Muscle layer of duodenum (tissue), 2 donors: ENCODE measurements around the gene TRIO.

ENCODE experiments used
- H3K27ac ChIP-seq: one replicate; pipeline ENCODE4 v1.7.0; 2013; ENCODE audit warnings: mild to moderate bottlenecking, low read length
- H3K27me3 ChIP-seq: one replicate; pipeline ENCODE4 v1.7.0; 2013; ENCODE audit warnings: low read depth, mild to moderate bottlenecking, control low read depth, low read length
- H3K36me3 ChIP-seq, 2 donors: one replicate each; pipeline ENCODE4 v1.7.0; 2013; ENCODE audit warnings: low read length in 2 of 2, control low read depth in 1 of 2, mild to moderate bottlenecking in 1 of 2; ENCODE audit not compliant: insufficient read depth in 2 of 2, control insufficient read depth in 1 of 2
- H3K4me1 ChIP-seq, 2 donors: one replicate each; pipeline ENCODE4 v1.7.0; 2013; ENCODE audit warnings: low read length in 2 of 2, mild to moderate bottlenecking in 2 of 2, control low read depth in 1 of 2, moderate library complexity in 1 of 2; ENCODE audit not compliant: insufficient read depth in 2 of 2, control insufficient read depth in 1 of 2
- H3K4me3 ChIP-seq, 2 donors: one replicate each; pipeline ENCODE4 v1.7.0; 2013; ENCODE audit warnings: low read length in 2 of 2, low read depth in 1 of 2, mild to moderate bottlenecking in 1 of 2
- H3K9me3 ChIP-seq, 2 donors: one replicate each; pipeline ENCODE4 v1.7.0; 2013; ENCODE audit warnings: low read length in 2 of 2, control low read depth in 1 of 2, mild to moderate bottlenecking in 1 of 2; ENCODE audit not compliant: control insufficient read depth in 1 of 2
- donor health status: healthy.

The TRIO gene

GRCh38 chr5:14149672-14150274, 6.6 kb downstream of the TRIO start:
- Histone ChIP-seq H3K4me3 (no peak overlapping the region), H3K36me3 (no peaks in the 10 kb centered on the region), H3K4me1 (peaks cover 36 to 62% of the 10 kb centered on the region in 2 donors), H3K9me3 (no peaks in the 10 kb centered on the region), H3K27me3 (no peaks in the 10 kb centered on the region), H3K27ac (no peak overlapping the region)

GRCh38 chr5:14151416-14151815, 8.3 kb downstream of the TRIO start:
- Histone ChIP-seq H3K27ac (no peak overlapping the region), H3K9me3 (no peaks in the 10 kb centered on the region), H3K4me3 (no peak overlapping the region), H3K27me3 (no peaks in the 10 kb centered on the region), H3K4me1 (peaks cover 40 to 57% of the 10 kb centered on the region in 2 donors), H3K36me3 (no peaks in the 10 kb centered on the region)

DNA sequence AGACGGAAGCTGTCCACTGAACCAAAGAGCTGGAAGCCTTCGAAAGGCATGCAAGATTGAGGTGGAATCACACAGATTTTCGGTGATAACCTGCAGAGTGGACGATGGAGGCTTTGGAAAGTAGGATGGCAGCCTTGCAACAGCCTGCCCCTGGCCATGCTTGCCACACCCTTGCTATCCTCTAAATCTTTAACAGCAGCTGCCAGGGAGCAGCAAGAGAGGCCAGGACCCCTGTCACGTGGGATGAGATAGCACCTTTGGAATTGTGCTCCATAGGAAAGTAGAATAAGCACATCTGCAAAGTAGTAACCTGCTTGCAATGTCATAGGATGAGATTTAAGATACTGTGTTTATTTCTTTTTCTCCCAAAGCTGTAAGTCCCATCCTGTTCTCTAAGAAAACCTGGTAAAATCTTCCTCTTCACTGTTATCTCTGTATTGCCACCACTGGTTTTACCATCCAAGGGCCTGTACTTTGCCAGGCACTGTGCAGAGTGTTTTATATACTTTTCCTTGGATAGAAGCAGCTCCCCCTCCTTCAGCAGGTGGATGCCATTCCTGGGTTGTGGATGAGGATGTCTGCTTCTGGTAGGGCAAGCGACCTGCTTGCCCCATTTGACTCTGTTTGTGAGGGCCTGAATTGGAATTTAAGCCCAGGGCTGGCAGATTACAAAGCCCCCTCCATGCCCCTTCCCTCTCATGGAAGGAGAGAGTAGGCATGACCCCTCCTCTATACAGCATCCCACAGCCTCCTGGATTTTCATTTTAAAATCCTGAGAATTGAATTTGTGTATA, 10.1 kb downstream of the TRIO start:
- H3K9me3 ChIP-seq = no peaks in the 10 kb centered on the region

DNA sequence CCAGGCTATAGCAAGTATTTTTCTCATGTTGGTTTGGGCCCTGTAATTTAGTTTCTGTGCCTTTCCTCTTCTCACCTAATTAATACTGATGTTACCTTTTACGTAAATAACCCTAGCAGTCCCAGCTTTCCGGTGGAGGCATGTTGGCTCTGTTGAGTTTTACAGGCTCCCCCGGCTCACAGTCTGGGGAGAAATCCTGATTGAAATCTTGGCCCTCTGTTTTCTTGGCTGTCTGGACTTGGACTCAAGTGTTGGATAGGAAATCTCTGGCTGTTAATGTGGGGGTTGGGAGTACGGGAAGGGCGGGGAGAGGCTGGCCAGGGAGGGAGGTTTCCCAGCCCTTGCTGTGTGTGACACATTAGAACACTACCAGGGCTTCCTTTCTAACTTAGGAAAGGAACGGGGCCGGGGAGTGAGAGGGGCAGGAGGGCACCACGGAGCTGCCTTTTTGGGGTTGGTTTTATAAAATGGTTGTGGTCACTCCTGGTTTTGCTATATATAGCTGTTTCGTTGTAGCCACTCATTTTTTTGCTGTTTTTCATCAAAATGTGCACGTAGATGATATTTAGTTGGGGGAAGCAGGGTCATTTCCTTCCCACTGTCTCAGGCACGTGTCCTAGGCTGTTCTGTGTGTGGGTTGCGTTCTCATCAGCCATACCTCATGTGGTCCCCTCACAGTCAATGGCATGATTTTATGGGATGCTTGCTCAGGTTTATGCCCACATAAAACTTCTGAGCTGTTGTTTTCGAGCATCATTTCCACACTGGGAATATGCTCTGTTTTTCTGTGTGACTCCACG, 11.0 kb downstream of the TRIO start:
- Histone ChIP-seq H3K4me1 (peaks cover 25 to 33% of the 10 kb centered on the region in 2 donors), H3K36me3 (peaks cover 0 to 3% of the 10 kb centered on the region in 2 donors), H3K4me3 (peak overlapping the region; percentile 13 to 19), H3K27ac (peak overlapping the region; percentile 86), H3K27me3 (no peaks in the 10 kb centered on the region), H3K9me3 (no peaks in the 10 kb centered on the region)

More for the DNA sequence above, 10.1 kb downstream of the TRIO start:
- Histone ChIP-seq H3K4me3 (peak overlapping the region in 1 of 2 donors; percentile 13), H3K36me3 (peaks cover 0 to 3% of the 10 kb centered on the region in 2 donors), H3K27me3 (no peaks in the 10 kb centered on the region), H3K27ac (peak overlapping the region; percentile 86), H3K4me1 (peaks cover 31 to 42% of the 10 kb centered on the region in 2 donors)

DNA sequence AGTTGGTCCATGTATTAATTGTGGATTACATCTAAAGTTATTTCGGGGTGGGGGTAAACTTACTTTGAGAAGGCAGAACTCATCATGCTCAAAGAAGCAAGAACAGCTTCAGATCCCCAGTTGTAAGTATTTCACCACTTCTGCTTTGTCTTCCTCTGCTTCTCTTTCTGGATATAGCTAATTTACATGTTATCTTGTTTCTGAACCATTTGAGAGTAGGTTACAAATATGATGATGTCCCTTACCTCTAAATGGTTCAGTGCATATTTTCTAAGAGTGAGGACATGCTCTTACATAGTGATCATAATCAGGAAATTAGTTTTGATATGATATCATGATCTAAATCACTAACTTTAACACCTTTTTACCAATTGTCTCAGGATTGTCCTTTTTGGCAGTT, 11.9 kb downstream of the TRIO start:
- Histone ChIP-seq H3K27me3 (no peaks in the 10 kb centered on the region), H3K27ac (peak overlapping the region; percentile 86), H3K4me1 (peaks cover 25 to 26% of the 10 kb centered on the region in 2 donors), H3K9me3 (no peaks in the 10 kb centered on the region), H3K4me3 (no peak overlapping the region), H3K36me3 (peaks cover 0 to 3% of the 10 kb centered on the region in 2 donors)

GRCh38 chr5:14155739-14156138, 12.6 kb downstream of the TRIO start:
- Histone ChIP-seq H3K27ac (peak overlapping the region; percentile 86), H3K36me3 (peaks cover 0 to 3% of the 10 kb centered on the region in 2 donors), H3K4me3 (peak overlapping the region in 1 of 2 donors; percentile 46), H3K9me3 (no peaks in the 10 kb centered on the region), H3K4me1 (peaks cover 25 to 29% of the 10 kb centered on the region in 2 donors), H3K27me3 (no peaks in the 10 kb centered on the region)

- Histone ChIP-seq H3K27ac (peak overlapping the region; percentile 80), H3K9me3 (no peaks in the 10 kb centered on the region), H3K36me3 (peaks cover 0 to 3% of the 10 kb centered on the region in 2 donors), H3K27me3 (no peaks in the 10 kb centered on the region), H3K4me1 (peaks cover 28 to 29% of the 10 kb centered on the region in 2 donors), H3K4me3 (peak overlapping the region; percentile 18 to 46)
Measured at GRCh38 chr5:14156290-14156649, 13.1 kb downstream of the TRIO start.

- H3K27me3 ChIP-seq = no peaks in the 10 kb centered on the region
- H3K4me3 ChIP-seq = peak overlapping the region; percentile 18 to 46
- no peaks in the 10 kb centered on the region for H3K9me3 ChIP-seq
- H3K4me1 ChIP-seq = peaks cover 31 to 33% of the 10 kb centered on the region in 2 donors
- peak overlapping the region; percentile 80 for H3K27ac ChIP-seq
- peaks cover 0 to 3% of the 10 kb centered on the region in 2 donors for H3K36me3 ChIP-seq
Measured at GRCh38 chr5:14156650-14157492, 13.7 kb downstream of the TRIO start.

GRCh38 chr5:14157493-14157782, 14.3 kb downstream of the TRIO start:
- H3K27ac ChIP-seq = peak overlapping the region; percentile 80
- H3K9me3 ChIP-seq = no peaks in the 10 kb centered on the region
- H3K27me3 ChIP-seq = no peaks in the 10 kb centered on the region
- no peak overlapping the region for H3K4me3 ChIP-seq
- H3K36me3 ChIP-seq = peaks cover 0 to 3% of the 10 kb centered on the region in 2 donors
- peaks cover 34 to 36% of the 10 kb centered on the region in 2 donors for H3K4me1 ChIP-seq

- Histone ChIP-seq H3K9me3 (peaks cover 0 to 3% of the 10 kb centered on the region in 2 donors), H3K4me3 (no peak overlapping the region), H3K27me3 (no peaks in the 10 kb centered on the region), H3K4me1 (peaks cover 21 to 23% of the 10 kb centered on the region in 2 donors), H3K27ac (no peak overlapping the region), H3K36me3 (peaks cover 0 to 3% of the 10 kb centered on the region in 2 donors)
Measured at GRCh38 chr5:14158890-14159666, 15.9 kb downstream of the TRIO start.
